ENCODE results near the gene AMN.
A peak's percentile ranks its signal among the peaks of the same experiment; 100 is the strongest.
"Not testable (repeated sequence)": the region's sequence is repeated elsewhere in the genome, so short reads cannot be mapped to it uniquely, and the experiment has no call there.

Gene AMN

GRCh38 chr14:102922490-102923200, at the start of gene AMN:
Gene AMN, plus strand, starts transcription at chr14:102922663. Its CDS starts 26 bp downstream, at chr14:102922689.
- Histone ChIP-seq H3K27me3 (ENCODE audit: control insufficient read depth, insufficient read depth, low read length) (peaks cover 64% of the 10 kb centered on the region), H3K9me3 (ENCODE audit: control insufficient read depth, insufficient read depth, low read length) (no peaks in the 10 kb centered on the region), H3K36me3 (ENCODE audit: control insufficient read depth, insufficient read depth, low read length) (no peaks in the 10 kb centered on the region), H3K27ac (ENCODE audit: low read depth, low read length) (no peak within 1 kb of the TSS), H3K4me1 (ENCODE audit: control insufficient read depth, insufficient read depth, low read length) (peaks cover 15% of the 10 kb centered on the region), H3K4me3 (ENCODE audit: low read depth, low read length) (peak within 1 kb of the TSS; percentile 60), H3K9ac (ENCODE audit: low read depth, low read length) (no peak within 1 kb of the TSS)

DNA sequence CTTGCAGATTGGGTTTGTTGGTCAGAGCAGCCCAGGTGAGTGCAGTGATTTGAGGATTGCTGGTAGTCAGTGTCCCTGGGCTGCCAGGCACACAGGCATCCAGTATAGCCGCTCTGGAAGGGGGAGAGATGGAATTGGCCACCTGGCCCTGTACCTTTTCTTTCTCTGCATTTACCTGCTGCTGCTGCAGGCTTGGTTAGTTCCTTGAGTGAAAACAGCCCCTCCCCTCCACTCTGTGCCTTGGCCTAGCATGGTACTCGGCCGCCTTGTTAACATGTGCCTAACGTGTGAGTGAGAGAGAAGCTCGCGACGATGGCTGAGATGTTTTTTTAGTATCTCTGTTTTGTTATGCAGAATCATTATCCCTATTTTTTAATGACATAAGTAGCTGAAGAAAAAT, 49.3 kb upstream of the AMN start:
- Histone ChIP-seq H3K36me3 (ENCODE audit: control insufficient read depth, insufficient read depth, low read length) (peaks cover 27% of the 10 kb centered on the region), H3K4me3 (ENCODE audit: low read depth, low read length) (no peak overlapping the region), H3K27ac (ENCODE audit: low read depth, low read length) (no peak overlapping the region), H3K9me3 (ENCODE audit: control insufficient read depth, insufficient read depth, low read length) (no peaks in the 10 kb centered on the region), H3K4me1 (ENCODE audit: control insufficient read depth, insufficient read depth, low read length) (no peaks in the 10 kb centered on the region), H3K9ac (ENCODE audit: low read depth, low read length) (no peak overlapping the region), H3K27me3 (ENCODE audit: control insufficient read depth, insufficient read depth, low read length) (no peaks in the 10 kb centered on the region)

GRCh38 chr14:102873546-102874061, 48.9 kb upstream of the AMN start:
- H3K27me3 ChIP-seq (ENCODE audit: control insufficient read depth, insufficient read depth, low read length), result no peaks in the 10 kb centered on the region
- no peak overlapping the region for H3K27ac ChIP-seq (ENCODE audit: low read depth, low read length)
- peaks cover 2% of the 10 kb centered on the region; the same call in 1 of the 2 replicates for H3K4me1 ChIP-seq (ENCODE audit: control insufficient read depth, insufficient read depth, low read length)
- no peak overlapping the region for H3K4me3 ChIP-seq (ENCODE audit: low read depth, low read length)
- peaks cover 27% of the 10 kb centered on the region for H3K36me3 ChIP-seq (ENCODE audit: control insufficient read depth, insufficient read depth, low read length)
- no peak overlapping the region for H3K9ac ChIP-seq (ENCODE audit: low read depth, low read length)
- H3K9me3 ChIP-seq (ENCODE audit: control insufficient read depth, insufficient read depth, low read length), result no peaks in the 10 kb centered on the region

- Histone ChIP-seq H3K4me3 (ENCODE audit: low read depth, low read length) (no peak overlapping the region), H3K9me3 (ENCODE audit: control insufficient read depth, insufficient read depth, low read length) (no peaks in the 10 kb centered on the region), H3K9ac (ENCODE audit: low read depth, low read length) (no peak overlapping the region), H3K27me3 (ENCODE audit: control insufficient read depth, insufficient read depth, low read length) (no peaks in the 10 kb centered on the region), H3K4me1 (ENCODE audit: control insufficient read depth, insufficient read depth, low read length) (peaks cover 2% of the 10 kb centered on the region; the same call in 1 of the 2 replicates), H3K36me3 (ENCODE audit: control insufficient read depth, insufficient read depth, low read length) (peaks cover 26% of the 10 kb centered on the region), H3K27ac (ENCODE audit: low read depth, low read length) (no peak overlapping the region)
These were observed 46.8 kb upstream of the AMN start for GRCh38 chr14:102875652-102876051.

- not testable (repeated sequence) for H3K9me3 ChIP-seq (ENCODE audit: control insufficient read depth, insufficient read depth, low read length); H3K27me3 ChIP-seq (ENCODE audit: control insufficient read depth, insufficient read depth, low read length); H3K27ac ChIP-seq (ENCODE audit: low read depth, low read length); H3K4me1 ChIP-seq (ENCODE audit: control insufficient read depth, insufficient read depth, low read length); H3K4me3 ChIP-seq (ENCODE audit: low read depth, low read length); H3K9ac ChIP-seq (ENCODE audit: low read depth, low read length)
- H3K36me3 ChIP-seq (ENCODE audit: control insufficient read depth, insufficient read depth, low read length), result peaks cover 17% of the 10 kb centered on the region
These were observed 45.0 kb upstream of the AMN start for GRCh38 chr14:102877511-102877910.

DNA sequence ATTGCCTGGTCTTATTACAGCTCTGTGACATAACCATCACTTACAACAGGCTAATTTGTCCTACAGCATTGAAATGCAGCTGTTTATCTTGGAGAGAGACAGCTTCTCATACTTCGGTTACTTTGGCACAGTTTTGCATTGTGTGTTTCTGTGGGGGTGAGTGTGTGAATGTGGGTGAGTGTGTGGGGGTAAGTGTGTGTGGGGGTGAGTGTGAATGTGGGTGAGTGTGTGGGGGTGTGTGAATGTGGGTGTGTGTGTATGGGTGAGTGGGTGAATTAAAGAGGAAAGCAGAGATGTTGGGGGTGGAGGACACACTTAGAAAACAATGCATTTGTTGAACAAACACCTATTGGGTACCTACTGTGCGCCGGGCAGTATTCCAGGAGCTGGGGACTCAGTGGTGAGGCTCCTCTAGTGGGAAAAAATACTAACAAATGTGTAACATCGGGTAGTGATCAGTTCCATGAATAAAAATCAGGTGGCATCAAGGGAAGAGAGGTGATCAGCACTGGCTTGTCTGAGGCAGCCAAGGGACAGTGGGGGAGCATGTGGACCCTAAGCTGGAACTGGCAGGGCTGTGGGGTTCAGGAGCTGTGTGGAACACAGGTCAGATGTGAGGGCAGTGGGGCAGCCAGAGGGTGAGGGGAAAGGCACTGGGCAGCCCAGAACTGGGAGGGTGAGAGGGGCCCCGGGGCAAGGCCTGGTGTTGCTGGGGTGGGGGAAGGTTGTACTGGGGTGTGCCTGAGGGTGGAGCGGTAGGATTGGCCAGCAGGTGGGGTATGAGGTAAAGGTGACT, 44.1 kb upstream of the AMN start:
- Histone ChIP-seq H3K9ac (ENCODE audit: low read depth, low read length) (no peak overlapping the region), H3K9me3 (ENCODE audit: control insufficient read depth, insufficient read depth, low read length) (no peaks in the 10 kb centered on the region), H3K4me3 (ENCODE audit: low read depth, low read length) (no peak overlapping the region), H3K27ac (ENCODE audit: low read depth, low read length) (no peak overlapping the region), H3K4me1 (ENCODE audit: control insufficient read depth, insufficient read depth, low read length) (peaks cover 2% of the 10 kb centered on the region; the same call in 1 of the 2 replicates), H3K27me3 (ENCODE audit: control insufficient read depth, insufficient read depth, low read length) (no peaks in the 10 kb centered on the region), H3K36me3 (ENCODE audit: control insufficient read depth, insufficient read depth, low read length) (peaks cover 17% of the 10 kb centered on the region)

DNA sequence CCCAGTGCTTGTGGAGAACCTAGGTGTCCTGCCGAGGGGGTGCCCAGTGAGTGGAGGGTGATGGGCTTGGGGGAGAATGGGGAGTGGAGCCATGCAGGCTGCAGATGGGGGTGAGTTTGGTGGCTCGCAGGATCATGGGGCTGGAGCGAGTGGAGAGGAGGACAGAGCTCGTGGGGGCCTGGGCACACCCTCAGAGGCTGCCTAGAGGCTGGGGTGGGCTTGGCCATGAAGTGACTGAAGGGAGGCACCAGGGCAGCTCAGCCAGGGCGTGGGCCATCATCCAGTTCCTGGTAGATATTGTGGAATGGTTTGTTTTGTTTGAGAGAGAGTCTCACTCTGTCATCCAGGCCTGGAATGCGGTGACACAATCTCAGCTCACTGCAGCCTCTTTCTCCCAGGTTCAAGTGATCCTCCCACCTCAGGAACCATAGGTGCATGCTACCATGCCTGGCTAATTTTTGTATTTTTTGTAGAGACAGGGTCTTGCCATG, 43.4 kb upstream of the AMN start:
- no peak overlapping the region for H3K9ac ChIP-seq (ENCODE audit: low read depth, low read length)
- H3K4me3 ChIP-seq (ENCODE audit: low read depth, low read length), result no peak overlapping the region
- peaks cover 2% of the 10 kb centered on the region; the same call in 1 of the 2 replicates for H3K4me1 ChIP-seq (ENCODE audit: control insufficient read depth, insufficient read depth, low read length)

DNA sequence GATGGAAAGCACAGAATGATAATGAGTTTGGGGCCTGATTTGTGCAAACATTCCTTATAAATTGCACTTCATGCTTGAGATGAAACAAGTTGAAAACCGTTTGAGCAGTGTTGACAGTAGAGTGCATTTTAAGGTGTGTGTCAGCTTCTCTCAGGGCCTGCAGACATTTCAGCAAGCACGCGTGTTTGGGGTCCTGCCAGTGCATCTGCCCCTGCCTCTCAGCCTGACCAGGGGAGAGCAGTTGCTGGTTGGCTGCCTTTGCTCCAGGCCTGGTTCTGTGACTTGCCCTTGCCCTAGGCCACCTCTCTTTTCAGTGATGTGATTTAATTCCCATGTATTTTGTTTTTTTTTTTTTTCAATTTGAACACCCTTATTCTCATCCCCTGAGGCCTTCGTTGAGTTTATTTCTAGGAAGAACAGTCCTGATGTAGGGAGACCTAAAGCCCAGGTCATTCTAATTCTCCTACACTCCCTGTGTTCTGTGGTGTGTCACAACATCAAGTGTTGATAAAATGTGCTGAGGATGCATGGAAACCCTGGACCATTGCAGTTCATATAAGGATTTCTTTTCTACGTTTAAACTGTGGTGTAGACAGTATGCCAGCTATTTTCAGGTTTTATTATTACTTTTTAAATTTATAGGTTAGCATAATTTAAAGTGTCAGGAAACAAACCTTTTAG, 40.1 kb upstream of the AMN start:
- H3K27ac ChIP-seq (ENCODE audit: low read depth, low read length), result no peak overlapping the region
- no peaks in the 10 kb centered on the region for H3K27me3 ChIP-seq (ENCODE audit: control insufficient read depth, insufficient read depth, low read length)
- H3K4me1 ChIP-seq (ENCODE audit: control insufficient read depth, insufficient read depth, low read length), result peaks cover 2% of the 10 kb centered on the region; the same call in 1 of the 2 replicates
- H3K9ac ChIP-seq (ENCODE audit: low read depth, low read length), result no peak overlapping the region
- no peaks in the 10 kb centered on the region for H3K9me3 ChIP-seq (ENCODE audit: control insufficient read depth, insufficient read depth, low read length)
- H3K4me3 ChIP-seq (ENCODE audit: low read depth, low read length), result no peak overlapping the region
- 0 out of 2 replicates have a peak, but pooled peaks cover 4% of the 10 kb centered on the region for H3K36me3 ChIP-seq (ENCODE audit: control insufficient read depth, insufficient read depth, low read length)

More for the DNA sequence above, 43.4 kb upstream of the AMN start:
- Histone ChIP-seq H3K27me3 (ENCODE audit: control insufficient read depth, insufficient read depth, low read length) (no peaks in the 10 kb centered on the region), H3K36me3 (ENCODE audit: control insufficient read depth, insufficient read depth, low read length) (peaks cover 17% of the 10 kb centered on the region), H3K9me3 (ENCODE audit: control insufficient read depth, insufficient read depth, low read length) (no peaks in the 10 kb centered on the region), H3K27ac (ENCODE audit: low read depth, low read length) (no peak overlapping the region)

GRCh38 chr14:102883089-102883541, 39.3 kb upstream of the AMN start:
- Histone ChIP-seq H3K27ac (ENCODE audit: low read depth, low read length) (no peak overlapping the region), H3K9me3 (ENCODE audit: control insufficient read depth, insufficient read depth, low read length) (no peaks in the 10 kb centered on the region), H3K36me3 (ENCODE audit: control insufficient read depth, insufficient read depth, low read length) (0 out of 2 replicates have a peak, but pooled peaks cover 4% of the 10 kb centered on the region), H3K4me3 (ENCODE audit: low read depth, low read length) (no peak overlapping the region), H3K27me3 (ENCODE audit: control insufficient read depth, insufficient read depth, low read length) (no peaks in the 10 kb centered on the region), H3K4me1 (ENCODE audit: control insufficient read depth, insufficient read depth, low read length) (peaks cover 2% of the 10 kb centered on the region; the same call in 1 of the 2 replicates), H3K9ac (ENCODE audit: low read depth, low read length) (no peak overlapping the region; the same call in 1 of the 2 replicates)

DNA sequence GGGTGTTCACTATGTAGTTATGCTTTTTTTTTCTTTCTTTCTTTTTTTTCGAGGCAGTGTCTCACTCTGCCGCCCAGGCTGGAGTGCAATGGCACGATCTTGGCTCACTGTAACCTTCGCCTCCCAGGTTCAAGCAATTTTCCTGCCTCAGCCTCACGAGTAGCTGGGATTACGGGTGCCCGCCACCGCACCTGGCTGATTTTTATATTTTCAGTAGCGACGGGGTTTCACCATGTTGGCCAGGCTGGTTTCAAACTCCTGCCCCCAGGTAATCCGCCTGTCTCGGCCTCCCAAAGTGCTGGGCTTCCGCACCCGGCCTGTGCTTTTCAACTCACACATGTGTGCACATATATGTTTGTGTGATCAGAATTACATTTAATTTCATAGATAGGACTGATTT, 38.9 kb upstream of the AMN start:
- Histone ChIP-seq H3K4me3 (ENCODE audit: low read depth, low read length) (no peak overlapping the region), H3K9ac (ENCODE audit: low read depth, low read length) (no peak overlapping the region), H3K4me1 (ENCODE audit: control insufficient read depth, insufficient read depth, low read length) (peaks cover under 1% of the 10 kb centered on the region; the same call in 1 of the 2 replicates), H3K27ac (ENCODE audit: low read depth, low read length) (no peak overlapping the region), H3K27me3 (ENCODE audit: control insufficient read depth, insufficient read depth, low read length) (no peaks in the 10 kb centered on the region), H3K36me3 (ENCODE audit: control insufficient read depth, insufficient read depth, low read length) (0 out of 2 replicates have a peak, but pooled peaks cover 4% of the 10 kb centered on the region), H3K9me3 (ENCODE audit: control insufficient read depth, insufficient read depth, low read length) (no peaks in the 10 kb centered on the region)
